HG02885 (cell line): ENCODE measurements around the gene NOS1.
"Not testable (repeated sequence)": the region's sequence is repeated elsewhere in the genome, so short reads cannot be mapped to it uniquely, and the experiment has no call there.

Experiments
- ATAC-seq: cut with Tn5 transposase; IDR thresholded peaks from one replicate; pipeline ENCODE4 v1.9.1; 2021; ENCODE audit warnings: mild to moderate bottlenecking; ENCODE audit not compliant: unreplicated experiment, poor library complexity

NOS1 gene

GRCh38 chr12:117188121-117188665 is 173.2 kb downstream of the NOS1 start:
- no peak for ATAC-seq

- no peak for ATAC-seq
Measured at GRCh38 chr12:117187421-117187820, 174.0 kb downstream of the NOS1 start.

- no peak for ATAC-seq
Measured at GRCh38 chr12:117182866-117183265, 178.6 kb downstream of the NOS1 start.

GRCh38 chr12:117181468-117181843 is 180.0 kb downstream of the NOS1 start:
- not testable (repeated sequence) for ATAC-seq

- ATAC-seq = no peak
Measured at GRCh38 chr12:117180758-117181467, 180.5 kb downstream of the NOS1 start.

- no peak for ATAC-seq
Measured at GRCh38 chr12:117178745-117179144, 182.7 kb downstream of the NOS1 start.

GRCh38 chr12:117178301-117178700 is 183.1 kb downstream of the NOS1 start:
- no peak for ATAC-seq

GRCh38 chr12:117172168-117172567 is 189.3 kb downstream of the NOS1 start:
- ATAC-seq = no peak

GRCh38 chr12:117171499-117172162 is 189.8 kb downstream of the NOS1 start:
- no peak for ATAC-seq

- ATAC-seq = no peak
Measured at GRCh38 chr12:117169548-117169947, 191.9 kb downstream of the NOS1 start.

GRCh38 chr12:117168976-117169375 is 192.4 kb downstream of the NOS1 start:
- no peak for ATAC-seq

GRCh38 chr12:117167769-117168168 is 193.7 kb downstream of the NOS1 start:
- ATAC-seq = no peak

- ATAC-seq = no peak
Measured at GRCh38 chr12:117166107-117166506, 195.3 kb downstream of the NOS1 start.

- ATAC-seq = no peak
Measured at GRCh38 chr12:117165342-117165741, 196.1 kb downstream of the NOS1 start.

- no peak for ATAC-seq
Measured at GRCh38 chr12:117162633-117163032, 198.8 kb downstream of the NOS1 start.

GRCh38 chr12:117162167-117162539 is 199.3 kb downstream of the NOS1 start:
- ATAC-seq = no peak

GRCh38 chr12:117161460-117162166 is 199.8 kb downstream of the NOS1 start:
- no peak for ATAC-seq

GRCh38 chr12:117159674-117160073 is 201.8 kb downstream of the NOS1 start:
- ATAC-seq = no peak

GRCh38 chr12:117158911-117159553 is 202.4 kb downstream of the NOS1 start:
- ATAC-seq = no peak
